Common myeloid progenitor, CD34-positive (primary cell): ENCODE measurements around the gene MVB12B.

Experiments
- CTCF ChIA-PET: fragments of 350-600 bp; sonication (Branson Sonifier 250); formaldehyde crosslinking; loops from one replicate; lab custom pipeline; 2021; ENCODE audit warnings: antibody characterized with exemption; lab: Charles Lee
- POLR2A ChIA-PET: fragments of 350-600 bp; sonication (Branson Sonifier 250); formaldehyde crosslinking; loops from one replicate; lab custom pipeline; 2021; ENCODE audit warnings: antibody characterized with exemption; lab: Charles Lee
- DNase-seq, 3 donors: peaks; one replicate each; pipeline versions ENCODE4 v3.0.0 to v3.0.0-alpha.2; 2013
- H3K27ac ChIP-seq, 2 experiments: 1 replicate in 1 of 2; 2 replicates in 1 of 2; pipeline ENCODE4 v1.7.0; 2013; ENCODE audit warnings: inconsistent platforms in 2 of 2, low read length in 2 of 2, mild to moderate bottlenecking in 2 of 2, low read depth in 1 of 2, moderate library complexity in 1 of 2; ENCODE audit not compliant: severe bottlenecking in 2 of 2, insufficient read depth in 1 of 2, poor library complexity in 1 of 2
- H3K27me3 ChIP-seq, 5 experiments: replicated peaks in 2 of 5; 1 replicate in 3 of 5; 2 replicates in 2 of 5; pipeline versions ENCODE4 v1.6.1 to v1.7.0; 2013; ENCODE audit warnings: low read length in 4 of 5, mild to moderate bottlenecking in 2 of 5, moderate library complexity in 2 of 5, inconsistent platforms in 1 of 5; ENCODE audit not compliant: insufficient read depth in 5 of 5, control insufficient read depth in 4 of 5
- H3K36me3 ChIP-seq, 4 experiments: 1 replicate in 2 of 4; 2 replicates in 2 of 4; pipeline versions ENCODE4 v1.6.1 to v1.7.0; 2013; ENCODE audit warnings: low read length in 3 of 4, control low read depth in 1 of 4, mild to moderate bottlenecking in 1 of 4; ENCODE audit not compliant: control insufficient read depth in 4 of 4, insufficient read depth in 4 of 4
- H3K4me1 ChIP-seq, 4 experiments: 1 replicate in 3 of 4; 2 replicates in 1 of 4; pipeline versions ENCODE4 v1.6.1 to v1.7.1; 2013; ENCODE audit warnings: low read length in 3 of 4, mild to moderate bottlenecking in 3 of 4, control low read depth in 1 of 4, inconsistent platforms in 1 of 4, moderate library complexity in 1 of 4; ENCODE audit not compliant: control insufficient read depth in 4 of 4, insufficient read depth in 4 of 4; ENCODE audit errors: control extremely low read depth in 1 of 4
- H3K4me3 ChIP-seq, 7 experiments: 1 replicate in 4 of 7; 2 replicates in 3 of 7; pipeline versions ENCODE4 v1.5.1 to v1.7.0; 2013; ENCODE audit warnings: mild to moderate bottlenecking in 7 of 7, low read length in 6 of 7, moderate library complexity in 6 of 7, inconsistent platforms in 2 of 7, low read depth in 2 of 7, control low read depth in 1 of 7; ENCODE audit not compliant: insufficient read depth in 4 of 7, control insufficient read depth in 1 of 7; ENCODE audit errors: extremely low read depth in 1 of 7
- H3K9me3 ChIP-seq, 5 experiments: 1 replicate in 4 of 5; 2 replicates in 1 of 5; pipeline versions ENCODE4 v1.6.1 to v1.7.1; 2013; ENCODE audit warnings: low read length in 4 of 5, mild to moderate bottlenecking in 2 of 5, inconsistent platforms in 1 of 5, low read depth in 1 of 5, moderate library complexity in 1 of 5; ENCODE audit not compliant: control insufficient read depth in 4 of 5, insufficient read depth in 2 of 5; ENCODE audit errors: control extremely low read depth in 1 of 5
- WGBS: methylation state at CpG from one replicate; pipeline ENCODE4 v1.1.5; 2013; ENCODE audit not compliant: insufficient coverage; 5-methylcytosine and 5-hydroxymethylcytosine counted together

The MVB12B gene

DNA sequence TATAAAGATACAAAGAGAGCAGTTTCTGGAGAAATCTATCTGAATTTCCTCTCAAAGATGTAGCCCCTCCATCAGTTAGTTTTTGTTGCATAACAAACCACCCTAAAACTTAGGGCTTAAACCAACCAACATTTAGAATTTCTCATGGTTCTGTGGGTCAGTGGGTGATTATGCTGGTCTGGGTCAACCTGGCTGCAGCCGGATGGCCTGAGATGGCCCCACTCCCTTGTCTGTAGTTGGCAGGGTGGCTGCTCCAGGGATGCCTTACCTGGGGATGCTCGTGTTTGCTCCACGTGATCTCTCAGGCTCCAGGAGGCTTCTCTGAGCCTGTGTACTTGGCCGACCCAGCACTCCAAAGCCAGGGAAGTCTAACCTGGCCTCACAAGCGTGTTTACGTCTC, 139.3 kb downstream of the MVB12B start:
- POLR2A ChIA-PET, result no interaction called here
- DNase-seq, result no peak

GRCh38 chr9:126468141-126468825, 141.7 kb downstream of the MVB12B start:
- ChIA-PET POLR2A (no interaction called here), CTCF (interaction anchor here (1.0 to 3.1 kb wide), 7 partner anchors 14 to 71 kb away, joined by 3 to 14 read pairs (median 5); no protein-coding TSS in a partner anchor)
- no peak overlapping the region for H3K27ac ChIP-seq
- H3K9me3 ChIP-seq, result no peaks in the 10 kb centered on the region
- H3K4me1 ChIP-seq, result peaks cover 35 to 67% (median 55%) of the 10 kb centered on the region in 4 experiments
- H3K27me3 ChIP-seq, result no peaks in the 10 kb centered on the region
- H3K36me3 ChIP-seq, result peaks cover 0 to 6% (median 0%) of the 10 kb centered on the region in 4 experiments
- no peak overlapping the region for H3K4me3 ChIP-seq
- WGBS, result 91% methylated on average over 13 of the region's 14 CpGs
- no peak for DNase-seq

More for the DNA sequence above, 139.3 kb downstream of the MVB12B start:
- CTCF ChIA-PET, result interaction anchor here (0.9 to 3.9 kb wide), 2 partner anchors 35 to 65 kb away, joined by 3 to 13 read pairs; no protein-coding TSS in a partner anchor
- no peaks in the 10 kb centered on the region for H3K9me3 ChIP-seq
- no peak overlapping the region for H3K27ac ChIP-seq
- WGBS, result 100% methylated on average over 2 of the region's 6 CpGs
- H3K4me1 ChIP-seq, result peaks cover 23 to 44% (median 33%) of the 10 kb centered on the region in 4 experiments
- H3K36me3 ChIP-seq, result peaks cover 0 to 6% (median 0%) of the 10 kb centered on the region in 4 experiments
- H3K27me3 ChIP-seq, result no peaks in the 10 kb centered on the region
- no peak overlapping the region for H3K4me3 ChIP-seq

DNA sequence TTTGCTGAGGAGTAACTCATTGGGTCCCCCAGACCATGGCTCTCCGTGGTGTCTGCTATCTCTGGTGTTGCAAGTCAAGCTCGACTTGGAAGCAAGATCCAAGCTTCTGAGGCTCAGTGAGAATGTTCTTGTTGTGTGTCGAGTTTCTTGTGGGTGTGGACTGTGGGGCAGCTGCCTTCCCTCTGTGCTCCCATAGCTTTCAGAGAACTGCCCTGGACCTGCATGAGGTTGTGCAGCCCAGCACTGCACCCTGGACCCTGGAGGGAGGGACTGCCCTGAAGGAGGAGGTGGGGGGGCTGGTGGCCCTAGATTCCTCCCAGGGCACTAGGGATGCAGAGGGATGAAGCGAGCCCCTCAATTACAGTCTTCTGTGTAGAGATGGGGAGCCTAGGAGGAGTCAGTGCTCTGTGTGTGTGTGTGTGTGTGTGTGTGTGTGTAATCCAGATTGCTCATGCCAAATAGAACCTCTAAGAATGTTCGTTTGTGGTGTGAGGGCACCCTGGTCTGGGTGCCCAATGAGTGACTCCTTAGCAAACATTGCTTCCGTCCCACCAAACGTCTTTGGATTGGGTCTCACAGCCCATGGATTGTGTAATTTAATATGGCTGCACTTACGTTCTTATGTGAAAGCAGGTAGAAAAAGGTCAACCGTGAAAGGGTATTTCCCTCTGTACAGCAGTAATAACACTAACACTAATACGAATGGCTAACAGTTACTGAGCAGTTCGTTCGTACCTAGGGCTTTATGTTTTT, 143.8 kb downstream of the MVB12B start:
- ChIA-PET CTCF (interaction anchor here (0.7 to 3.6 kb wide), 12 partner anchors 12 to 153 kb away, joined by 3 to 20 read pairs (median 3); no protein-coding TSS in a partner anchor), POLR2A (interaction anchor here (0.9 kb wide), 2 partner anchors 12 to 28 kb away, joined by 3 read pairs; no protein-coding TSS in a partner anchor)
- DNase-seq, result peak in 2 of 3 donors; percentile 75 to 86
- H3K4me3 ChIP-seq, result peak overlapping the region in 5 of 7 experiments; percentile 33 to 61 (median 40)
- no peaks in the 10 kb centered on the region for H3K27me3 ChIP-seq
- no peaks in the 10 kb centered on the region for H3K9me3 ChIP-seq
- WGBS, result 58% methylated on average over 6 of the region's 12 CpGs
- H3K27ac ChIP-seq, result peak overlapping the region in 1 of 2 experiments; percentile 52
- peaks cover 0 to 9% (median 0%) of the 10 kb centered on the region in 4 experiments for H3K36me3 ChIP-seq
- H3K4me1 ChIP-seq, result peaks cover 35 to 75% (median 57%) of the 10 kb centered on the region in 4 experiments

- peaks cover 35 to 79% (median 60%) of the 10 kb centered on the region in 4 experiments for H3K4me1 ChIP-seq
- peak overlapping the region in 1 of 2 experiments; percentile 52 for H3K27ac ChIP-seq
- POLR2A ChIA-PET, result interaction anchor here (0.9 kb wide), 2 partner anchors 11 to 27 kb away, joined by 3 read pairs; no protein-coding TSS in a partner anchor
- H3K36me3 ChIP-seq, result peaks cover 0 to 9% (median 0%) of the 10 kb centered on the region in 4 experiments
- DNase-seq, result peak; percentile 95 to 99 (median 98)
- no peaks in the 10 kb centered on the region for H3K9me3 ChIP-seq
- CTCF ChIA-PET, result interaction anchor here (0.9 to 3.6 kb wide), 6 partner anchors 11 to 153 kb away, joined by 3 to 20 read pairs (median 4); no protein-coding TSS in a partner anchor
- 0% methylated on average over 12 of the region's 17 CpGs for WGBS
- no peaks in the 10 kb centered on the region for H3K27me3 ChIP-seq
- peak overlapping the region in 4 of 7 experiments; percentile 40 to 61 (median 46) for H3K4me3 ChIP-seq
Measured at GRCh38 chr9:126471084-126471624, 144.5 kb downstream of the MVB12B start.

- H3K9me3 ChIP-seq, result peaks cover 0 to 4% (median 0%) of the 10 kb centered on the region in 5 experiments
- ChIA-PET CTCF (interaction anchor here (0.5 to 3.6 kb wide), 7 partner anchors 10 to 826 kb away, joined by 3 to 20 read pairs (median 3); no protein-coding TSS in a partner anchor), POLR2A (interaction anchor here (0.5 to 0.9 kb wide), 3 partner anchors 19 to 929 kb away, joined by 3 to 5 read pairs (median 4); no protein-coding TSS in a partner anchor)
- no peak overlapping the region for H3K27ac ChIP-seq
- peaks cover 0 to 9% (median 0%) of the 10 kb centered on the region in 4 experiments for H3K36me3 ChIP-seq
- DNase-seq, result no peak
- WGBS, result 93% methylated on average over 5 of the region's 7 CpGs
- no peaks in the 10 kb centered on the region for H3K27me3 ChIP-seq
- peaks cover 35 to 77% (median 62%) of the 10 kb centered on the region in 4 experiments for H3K4me1 ChIP-seq
- H3K4me3 ChIP-seq, result no peak overlapping the region
Measured at GRCh38 chr9:126472198-126472947, 145.7 kb downstream of the MVB12B start.

DNA sequence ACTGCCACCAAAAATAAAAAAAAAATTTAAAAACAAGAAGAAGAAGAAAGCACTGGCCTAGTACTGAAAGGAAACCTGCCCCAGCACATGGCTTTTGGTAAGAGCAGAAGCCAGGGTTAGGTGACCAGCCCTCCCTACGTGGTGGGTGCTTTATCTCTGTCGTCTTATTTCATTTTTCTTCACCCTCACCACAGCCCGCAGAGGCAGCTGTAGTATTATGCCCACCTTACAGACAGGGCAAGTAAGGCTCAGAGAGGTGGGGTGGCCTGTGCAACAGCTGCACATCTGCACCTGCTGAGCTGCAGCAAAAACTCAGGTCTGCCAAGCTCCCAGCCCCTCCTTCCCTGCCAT, 146.3 kb downstream of the MVB12B start:
- Histone ChIP-seq H3K27ac (no peak overlapping the region), H3K9me3 (peaks cover 0 to 4% (median 0%) of the 10 kb centered on the region in 5 experiments), H3K36me3 (peaks cover 0 to 4% (median 0%) of the 10 kb centered on the region in 4 experiments), H3K27me3 (no peaks in the 10 kb centered on the region), H3K4me1 (peaks cover 35 to 73% (median 58%) of the 10 kb centered on the region in 4 experiments), H3K4me3 (peak overlapping the region in 1 of 7 experiments; percentile 0)
- ChIA-PET POLR2A (no interaction called here), CTCF (interaction anchor here (0.9 to 3.6 kb wide), 6 partner anchors 10 to 155 kb away, joined by 3 to 20 read pairs (median 4); no protein-coding TSS in a partner anchor)
- peak in 2 of 3 donors; percentile 29 to 44 for DNase-seq
- WGBS, result 38% methylated on average over 2 of the region's 3 CpGs
